Activated naive CD8-positive, alpha-beta T cell treated with anti-CD3 and anti-CD28 coated beads, Interleukin-2, amount 10 ng/mL, durations not matched to agents 7 days and 5 days (primary cell): ENCODE measurements around the gene GALT. TPM values are rescaled to one million over a fixed set of nuclear protein-coding genes. Genes with fewer than 3 reads are reported as not detected.

Experiments used
- ATAC-seq: fragments of 150-1000 bp; cut with Tn5 transposase; one replicate; pipeline ENCODE4 v1.10.0; 2021; ENCODE audit warnings: low read depth, moderate library complexity
- POLR2A ChIA-PET: fragments of 350-600 bp; sonication (Branson Sonifier 250); formaldehyde crosslinking; loops from one replicate; lab custom pipeline; 2021; ENCODE audit warnings: antibody characterized with exemption; lab: Charles Lee
- DNase-seq: peaks from one replicate; pipeline ENCODE4 v3.0.0; 2021
- H3K27ac Mint-ChIP-seq: one replicate; pipeline ENCODE4 v1.8.0; 2022; ENCODE audit warnings: mild to moderate bottlenecking, mixed read lengths
- H3K27me3 Mint-ChIP-seq: one replicate; pipeline ENCODE4 v1.8.0; 2022; ENCODE audit warnings: mild to moderate bottlenecking, moderate library complexity, mixed read lengths
- H3K36me3 Mint-ChIP-seq: one replicate; pipeline ENCODE4 v1.8.0; 2021; ENCODE audit warnings: mild to moderate bottlenecking, mixed read lengths
- H3K4me1 Mint-ChIP-seq: one replicate; pipeline ENCODE4 v1.8.0; 2021; ENCODE audit warnings: mixed read lengths
- H3K4me3 Mint-ChIP-seq: one replicate; pipeline ENCODE4 v1.8.0; 2022; ENCODE audit warnings: mild to moderate bottlenecking, moderate library complexity, mixed read lengths
- H3K9me3 Mint-ChIP-seq: one replicate; pipeline ENCODE4 v1.8.0; 2021; ENCODE audit warnings: mixed read lengths
- total RNA-seq, 2 experiments: library from RNA; stranded (reverse); gene quantifications; one replicate each; pipeline ENCODE4 v1.2.3, GENCODE V29; 2021

GALT gene
- total RNA-seq, 2 experiments from 2014 or later = 119 to 127 TPM

GRCh38 chr9:34648673-34649072 lies 2.2 kb downstream of the GALT start:
- H3K27ac Mint-ChIP-seq = no peak overlapping the region
- H3K36me3 Mint-ChIP-seq = peaks cover 21% of the 10 kb centered on the region
- H3K4me3 Mint-ChIP-seq = no peak overlapping the region
- H3K27me3 Mint-ChIP-seq = no peaks in the 10 kb centered on the region
- POLR2A ChIA-PET = interaction anchor here (1.3 to 5.6 kb wide), 4 partner anchors 8 to 15 kb away, joined by 3 to 117 read pairs (median 32); partner anchors contain the start of gene SIGMAR1
- H3K4me1 Mint-ChIP-seq = peaks cover 28% of the 10 kb centered on the region
- no peaks in the 10 kb centered on the region for H3K9me3 Mint-ChIP-seq
- ATAC-seq = no peak
- no peak for DNase-seq

- DNase-seq = no peak
- Mint-ChIP-seq H3K27me3 (no peaks in the 10 kb centered on the region), H3K27ac (no peak overlapping the region), H3K4me3 (no peak overlapping the region), H3K9me3 (no peaks in the 10 kb centered on the region), H3K4me1 (peaks cover 29% of the 10 kb centered on the region), H3K36me3 (peaks cover 21% of the 10 kb centered on the region)
- POLR2A ChIA-PET = no interaction called here
- ATAC-seq = no peak
These were observed 4.3 kb downstream of the GALT start for GRCh38 chr9:34650816-34651215.

- POLR2A ChIA-PET = interaction anchor here (1.2 to 1.8 kb wide), 2 partner anchors 10 to 14 kb away, joined by 6 to 9 read pairs; partner anchors contain the start of genes CCL27 and SIGMAR1
- no peak overlapping the region for H3K4me3 Mint-ChIP-seq
- peaks cover 21% of the 10 kb centered on the region for H3K36me3 Mint-ChIP-seq
- no peaks in the 10 kb centered on the region for H3K27me3 Mint-ChIP-seq
- no peak for ATAC-seq
- H3K27ac Mint-ChIP-seq = no peak overlapping the region
- no peaks in the 10 kb centered on the region for H3K9me3 Mint-ChIP-seq
- H3K4me1 Mint-ChIP-seq = peaks cover 27% of the 10 kb centered on the region
- DNase-seq = no peak
These were observed 4.8 kb downstream of the GALT start for GRCh38 chr9:34651321-34651720.

- Mint-ChIP-seq H3K27ac (peak within 1 kb of the TSS; percentile 25), H3K36me3 (peaks cover 21% of the 10 kb centered on the region), H3K4me1 (peaks cover 26% of the 10 kb centered on the region), H3K9me3 (no peaks in the 10 kb centered on the region), H3K4me3 (no peak within 1 kb of the TSS), H3K27me3 (no peaks in the 10 kb centered on the region)
- POLR2A ChIA-PET = interaction anchor here (1.1 to 1.8 kb wide), 3 partner anchors 10 to 14 kb away, joined by 4 to 9 read pairs (median 6); partner anchors contain the start of genes CCL27 and SIGMAR1
- peak; percentile 23 for ATAC-seq
- no peak for DNase-seq
These were observed 5.6 kb downstream of the GALT start, which contains the start of gene IL11RA for GRCh38 chr9:34651876-34652601. Gene IL11RA (plus strand): TSS chr9:34652185. CDS start chr9:34655218, 3,033 bp downstream.

GRCh38 chr9:34652602-34653000 lies 6.1 kb downstream of the GALT start:
- H3K36me3 Mint-ChIP-seq = peaks cover 18% of the 10 kb centered on the region
- no peaks in the 10 kb centered on the region for H3K27me3 Mint-ChIP-seq
- H3K4me3 Mint-ChIP-seq = no peak overlapping the region
- DNase-seq (no peak), ATAC-seq (no peak)
- no peak overlapping the region for H3K27ac Mint-ChIP-seq
- H3K9me3 Mint-ChIP-seq = no peaks in the 10 kb centered on the region
- POLR2A ChIA-PET = interaction anchor here (1.1 to 1.8 kb wide), 2 partner anchors 13 to 15 kb away, joined by 4 to 9 read pairs; partner anchors contain the start of gene SIGMAR1
- peaks cover 23% of the 10 kb centered on the region for H3K4me1 Mint-ChIP-seq

GRCh38 chr9:34653151-34654072 lies 6.9 kb downstream of the GALT start:
- Mint-ChIP-seq H3K27ac (no peak overlapping the region), H3K36me3 (peaks cover 11% of the 10 kb centered on the region), H3K27me3 (no peaks in the 10 kb centered on the region), H3K4me3 (no peak overlapping the region), H3K9me3 (no peaks in the 10 kb centered on the region), H3K4me1 (peaks cover 16% of the 10 kb centered on the region)
- POLR2A ChIA-PET = interaction anchor here (1.2 to 1.8 kb wide), 3 partner anchors 9 to 16 kb away, joined by 3 to 9 read pairs (median 4); partner anchors contain the start of gene SIGMAR1
- no peak for ATAC-seq
- no peak for DNase-seq

- Mint-ChIP-seq H3K36me3 (peaks cover 5% of the 10 kb centered on the region), H3K27me3 (no peaks in the 10 kb centered on the region), H3K9me3 (no peaks in the 10 kb centered on the region), H3K4me1 (peaks cover 14% of the 10 kb centered on the region), H3K4me3 (no peak overlapping the region), H3K27ac (no peak overlapping the region)
- POLR2A ChIA-PET = interaction anchor here (1.2 to 1.4 kb wide), 3 partner anchors 10 to 17 kb away, joined by 3 to 4 read pairs (median 3); partner anchors contain the start of gene SIGMAR1
- ATAC-seq = no peak
- no peak for DNase-seq
These were observed 8.0 kb downstream of the GALT start for GRCh38 chr9:34654323-34655051.

- H3K4me1 Mint-ChIP-seq = peaks cover 12% of the 10 kb centered on the region
- H3K27me3 Mint-ChIP-seq = no peaks in the 10 kb centered on the region
- H3K4me3 Mint-ChIP-seq = no peak overlapping the region
- POLR2A ChIA-PET = interaction anchor here (1.4 to 3.4 kb wide), 2 partner anchors 8 to 13 kb away, joined by 3 to 18 read pairs; partner anchors contain the start of gene GALT
- peaks cover 4% of the 10 kb centered on the region for H3K36me3 Mint-ChIP-seq
- H3K27ac Mint-ChIP-seq = no peak overlapping the region
- no peak for DNase-seq
- ATAC-seq = no peak
- no peaks in the 10 kb centered on the region for H3K9me3 Mint-ChIP-seq
These were observed 8.9 kb downstream of the GALT start for GRCh38 chr9:34655394-34655793.

GRCh38 chr9:34656992-34657391 lies 10.5 kb downstream of the GALT start:
- H3K4me3 Mint-ChIP-seq = no peak overlapping the region
- no peak for DNase-seq
- peaks cover 13% of the 10 kb centered on the region for H3K4me1 Mint-ChIP-seq
- no peaks in the 10 kb centered on the region for H3K27me3 Mint-ChIP-seq
- peaks cover 10% of the 10 kb centered on the region for H3K36me3 Mint-ChIP-seq
- no peak overlapping the region for H3K27ac Mint-ChIP-seq
- no peaks in the 10 kb centered on the region for H3K9me3 Mint-ChIP-seq
- ATAC-seq = no peak
- POLR2A ChIA-PET = interaction anchor here (0.6 to 3.4 kb wide), 3 partner anchors 10 to 19 kb away, joined by 3 to 18 read pairs (median 6); partner anchors contain the start of genes GALT and SIGMAR1

- DNase-seq (no peak), ATAC-seq (no peak)
- no peaks in the 10 kb centered on the region for H3K9me3 Mint-ChIP-seq
- H3K36me3 Mint-ChIP-seq = peaks cover 7% of the 10 kb centered on the region
- no peak overlapping the region for H3K4me3 Mint-ChIP-seq
- POLR2A ChIA-PET = interaction anchor here (3.4 kb wide), 1 partner anchor 11 kb away, joined by 18 read pairs; the partner anchor contains the start of gene GALT
- peaks cover 16% of the 10 kb centered on the region for H3K4me1 Mint-ChIP-seq
- no peaks in the 10 kb centered on the region for H3K27me3 Mint-ChIP-seq
- no peak overlapping the region for H3K27ac Mint-ChIP-seq
These were observed 12.0 kb downstream of the GALT start for GRCh38 chr9:34658461-34658860.

GRCh38 chr9:34659592-34660253 lies 13.2 kb downstream of the GALT start:
- H3K27ac Mint-ChIP-seq = no peak overlapping the region
- no peaks in the 10 kb centered on the region for H3K27me3 Mint-ChIP-seq
- H3K4me3 Mint-ChIP-seq = no peak overlapping the region
- POLR2A ChIA-PET = interaction anchor here (0.9 to 1.2 kb wide), 2 partner anchors 11 to 13 kb away, joined by 3 to 4 read pairs; partner anchors contain the start of gene GALT
- H3K9me3 Mint-ChIP-seq = no peaks in the 10 kb centered on the region
- peaks cover 25% of the 10 kb centered on the region for H3K4me1 Mint-ChIP-seq
- ATAC-seq = no peak
- peaks cover 9% of the 10 kb centered on the region for H3K36me3 Mint-ChIP-seq
- no peak for DNase-seq
